K562 treated with DMSO at 1 percent for 48 hours (cell line): ENCODE results near the gene L1CAM. TPM values are rescaled to one million over a fixed set of nuclear protein-coding genes. Genes with fewer than 3 reads are reported as not detected.

Experiments
- total RNA-seq: library from RNA; unstranded; fragments of 300-600 nt; gene quantifications from 2 replicates; pipeline ENCODE4 v1.2.3, GENCODE V29; 2022; ENCODE audit warnings: low replicate concordance; ENCODE audit errors: extremely low read depth

Gene L1CAM
- total RNA-seq: not detected in 2 replicates

GRCh38 chrX:153885968-153886903 lies at the start of gene L1CAM:
L1CAM (minus strand) TSS chrX:153886173; CDS start chrX:153875836, 10,337 bp downstream.

GRCh38 chrX:153934762-153935325 lies 48.9 kb upstream of the L1CAM start, which contains the start of gene NAA10:
NAA10 (minus strand) TSS chrX:153935037; CDS start chrX:153934904, 133 bp downstream.

GRCh38 chrX:153925739-153926551 lies 40.0 kb upstream of the L1CAM start, which contains the start of gene ARHGAP4:
ARHGAP4 (minus strand) TSS chrX:153926264; CDS start chrX:153926202, 62 bp downstream.

GRCh38 chrX:153903991-153904957 lies 18.3 kb upstream of the L1CAM start, which contains the start of gene AVPR2:
AVPR2 (plus strand) TSS chrX:153904673; CDS start chrX:153905146, 473 bp downstream.

GRCh38 chrX:153829799-153830639 lies 56.0 kb downstream of the L1CAM start, which contains the start of gene PDZD4:
PDZD4 (minus strand) TSS chrX:153830544; CDS start chrX:153830298, 246 bp downstream.

Other genes starting within 250 kb of the L1CAM start
- gene DUSP9, start 239.0 kb downstream of the L1CAM start, total RNA-seq: not detected in 2 replicates
- not detected in 2 replicates for gene PNCK, start 212.4 kb downstream of the L1CAM start, total RNA-seq
- not detected in 2 replicates for gene SLC6A8, start 198.2 kb downstream of the L1CAM start, total RNA-seq
- 306 TPM in 1 of 2 replicates, not detected in the other for gene BCAP31, start 161.8 kb downstream of the L1CAM start, total RNA-seq
- gene ABCD1, start 161.3 kb downstream of the L1CAM start, total RNA-seq: not detected in 2 replicates
- gene PLXNB3, start 121.9 kb downstream of the L1CAM start, total RNA-seq: not detected in 2 replicates
- gene SRPK3, start 105.1 kb downstream of the L1CAM start, total RNA-seq: not detected in 2 replicates
- gene IDH3G, start 91.8 kb downstream of the L1CAM start, total RNA-seq: not detected in 2 replicates
- 1,814 TPM in 1 of 2 replicates, not detected in the other for gene SSR4, start 91.5 kb downstream of the L1CAM start, total RNA-seq
- gene PDZD4, start 55.6 kb downstream of the L1CAM start, total RNA-seq: not detected in 2 replicates
- gene AVPR2, start 18.5 kb upstream of the L1CAM start, total RNA-seq: not detected in 2 replicates
- not detected in 2 replicates for gene ARHGAP4, start 40.1 kb upstream of the L1CAM start, total RNA-seq
- not detected in 2 replicates for gene NAA10, start 48.9 kb upstream of the L1CAM start, total RNA-seq
- not detected in 2 replicates for gene RENBP, start 58.5 kb upstream of the L1CAM start, total RNA-seq
- 51.6 TPM in 1 of 2 replicates, not detected in the other for gene HCFC1, start 85.6 kb upstream of the L1CAM start, total RNA-seq
- not detected in 2 replicates for gene TMEM187, start 86.6 kb upstream of the L1CAM start, total RNA-seq
- gene IRAK1, start 133.7 kb upstream of the L1CAM start, total RNA-seq: not detected in 2 replicates
- gene MECP2, start 211.5 kb upstream of the L1CAM start, total RNA-seq: 1,743 TPM in 1 of 2 replicates, not detected in the other